ENCODE measurements around the gene COL23A1. TPM values are rescaled to one million over a fixed set of nuclear protein-coding genes. Genes with fewer than 3 reads are reported as not detected.

Gene COL23A1
- total RNA-seq = not detected in 2 replicates

GRCh38 chr5:178590141-178590923, at the start of gene COL23A1:
TSS of gene COL23A1 (minus strand) at chr5:178590393.

GRCh38 chr5:178626484-178627258, 36.5 kb upstream of the COL23A1 start, which contains the start of gene CLK4:
TSS of gene CLK4 (minus strand) at chr5:178627050. CDS start at chr5:178623416, 3,634 bp downstream.

GRCh38 chr5:178232124-178232919, 357.9 kb downstream of the COL23A1 start, which contains the start of gene PHYKPL:
TSS of gene PHYKPL (minus strand) at chr5:178232802. CDS start at chr5:178232550, 252 bp downstream.

GRCh38 chr5:178204182-178204934, 385.8 kb downstream of the COL23A1 start, which contains the start of gene HNRNPAB:
TSS of gene HNRNPAB (plus strand) at chr5:178204533. CDS start at chr5:178204838, 305 bp downstream.

Small RNA genes lying within 50 kb of the gene (small RNA-seq; reads per million reads assigned to genes)
- gene RN7SKP70 (0.14 reads per million), gene RN7SL646P (not detected)

Other genes with a start within 250 kb of the COL23A1 start
- gene CLK4, start 36.7 kb upstream of the COL23A1 start, total RNA-seq = 19.3 and 40.4 TPM in 2 replicates
- 9.0 TPM in 2 replicates for gene ZNF354A, start 140.3 kb upstream of the COL23A1 start, total RNA-seq

All from placental epithelial cell (primary cell).